ENCODE results near the gene EFS. TPM values are rescaled to one million over a fixed set of nuclear protein-coding genes. Genes with fewer than 3 reads are reported as not detected.
"Not testable (repeated sequence)": the region's sequence is repeated elsewhere in the genome, so short reads cannot be mapped to it uniquely, and the experiment has no call there.

Gene EFS
- total RNA-seq, 2 experiments from 2014 or later: not detected

DNA sequence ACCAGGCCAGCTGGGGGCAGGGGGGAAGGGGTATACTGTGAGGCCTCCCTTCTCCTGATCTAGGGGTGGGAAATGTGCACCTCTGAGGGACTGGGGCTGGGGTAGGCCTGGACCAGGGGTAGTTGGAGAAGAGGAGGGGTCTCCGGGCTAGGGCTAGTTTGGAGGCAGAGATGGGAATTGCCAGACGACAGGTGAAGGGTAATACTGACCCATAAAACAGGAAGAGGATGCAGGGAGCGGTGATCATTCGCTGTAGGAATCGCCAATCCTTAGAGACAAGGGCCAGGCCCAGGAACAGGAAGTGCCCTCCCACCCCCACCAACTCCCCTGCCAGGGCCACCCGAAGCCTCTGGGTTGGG is 16.7 kb downstream of the EFS start:
- intact Hi-C loops (cut with micrococcal nuclease): no loop called here
- Mint-ChIP-seq H3K9me3 (no peaks in the 10 kb centered on the region), H3K27ac (no peak overlapping the region), H3K4me1 (ENCODE audit: low read depth) (peaks cover 6% of the 10 kb centered on the region), H3K27me3 (ENCODE audit: low read depth) (peaks cover under 1% of the 10 kb centered on the region), H3K36me3 (ENCODE audit: low read depth) (no peaks in the 10 kb centered on the region), H3K4me3 (no peak overlapping the region)
- no peak for DNase-seq
- CTCF ChIA-PET: interaction anchor here (1.1 kb wide), 1 partner anchor 18 kb away, joined by 3 read pairs; no protein-coding TSS in a partner anchor

DNA sequence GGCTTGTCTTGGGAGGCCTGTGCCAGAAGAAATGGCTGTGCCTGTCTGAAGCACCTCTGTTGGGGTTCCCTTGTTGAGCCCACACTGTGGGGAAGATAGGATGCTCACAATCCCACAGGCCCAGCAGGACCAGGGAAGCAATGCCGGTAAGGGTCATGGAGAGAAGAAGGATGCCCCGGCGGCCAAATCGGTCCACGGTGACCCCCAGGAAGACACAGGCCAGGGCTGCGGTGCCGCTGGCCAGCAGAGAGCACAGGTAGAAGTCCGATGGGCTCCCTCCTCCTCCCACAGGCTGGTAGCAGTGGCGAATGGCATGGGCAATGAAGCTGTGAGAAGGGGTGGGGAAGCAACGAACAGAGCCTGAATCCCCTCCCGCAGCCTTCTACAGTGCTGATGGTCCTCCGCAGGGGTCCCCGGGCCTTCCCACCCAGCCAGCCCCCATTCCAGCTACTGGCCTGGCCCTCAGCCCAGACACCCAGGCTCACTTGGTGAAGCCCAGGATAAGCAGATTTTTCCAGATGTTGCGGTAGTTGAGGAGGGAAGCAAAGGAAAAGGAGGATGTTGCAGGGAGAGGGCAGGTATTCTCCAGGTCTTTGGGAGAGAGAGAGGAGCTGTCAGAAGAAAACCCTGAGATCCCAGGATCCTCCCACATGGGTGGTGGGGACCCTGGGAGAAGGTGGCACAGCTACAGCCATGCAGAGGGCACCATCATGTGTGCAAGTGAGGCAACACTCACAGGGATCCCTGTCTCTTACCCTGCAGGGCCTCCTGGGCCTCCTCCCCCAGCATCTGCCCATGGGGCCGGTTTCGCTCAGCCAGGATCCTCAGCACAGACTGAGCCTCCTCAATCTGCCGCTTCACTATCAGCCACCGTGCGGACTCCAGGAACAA is 17.3 kb downstream of the EFS start:
- Mint-ChIP-seq H3K36me3 (ENCODE audit: low read depth) (no peaks in the 10 kb centered on the region), H3K27me3 (ENCODE audit: low read depth) (no peaks in the 10 kb centered on the region), H3K27ac (no peak overlapping the region), H3K4me3 (no peak overlapping the region), H3K4me1 (ENCODE audit: low read depth) (peaks cover 3% of the 10 kb centered on the region), H3K9me3 (no peaks in the 10 kb centered on the region)
- DNase-seq: no peak
- CTCF ChIA-PET: interaction anchor here (0.9 to 1.1 kb wide), 2 partner anchors 18 to 32 kb away, joined by 3 read pairs; no protein-coding TSS in a partner anchor
- intact Hi-C loops (cut with micrococcal nuclease): no loop called here

DNA sequence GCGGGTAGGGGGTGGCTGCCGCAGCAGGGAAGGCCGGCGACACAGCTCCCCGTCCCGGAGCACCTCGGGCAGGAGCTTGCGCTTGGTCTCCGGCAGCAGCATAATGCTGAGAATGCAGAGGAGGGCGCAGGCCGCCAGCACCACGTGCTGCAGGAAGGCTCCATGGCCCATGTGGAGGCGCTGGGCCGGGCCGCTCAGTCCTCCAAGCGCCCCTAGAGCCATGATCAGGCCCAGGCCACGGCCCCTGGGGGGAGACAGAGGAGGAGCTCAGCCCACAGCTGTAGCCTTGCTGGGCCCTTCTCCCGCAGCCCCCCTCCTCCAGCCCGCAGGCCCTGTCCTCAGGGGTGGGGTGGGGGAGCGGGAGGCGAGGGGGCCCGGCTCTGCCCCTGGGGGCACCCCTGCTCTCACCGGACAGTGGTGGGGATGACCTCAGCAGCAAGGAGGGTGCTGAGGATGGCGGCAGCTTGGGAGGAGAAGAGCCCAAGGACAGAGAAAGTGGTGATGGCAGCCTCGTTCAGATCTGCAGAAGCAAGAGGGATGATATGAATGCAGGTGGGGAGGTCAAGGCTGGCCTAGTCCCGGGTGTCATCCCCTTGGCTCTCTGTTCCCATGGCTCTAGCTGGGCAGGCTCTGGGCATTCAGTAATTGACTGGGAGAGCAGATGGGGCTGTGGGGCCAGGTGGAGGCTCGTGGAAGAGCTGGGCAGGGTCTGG is 18.1 kb downstream of the EFS start:
- DNase-seq: no peak
- Mint-ChIP-seq H3K36me3 (ENCODE audit: low read depth) (no peaks in the 10 kb centered on the region), H3K4me1 (ENCODE audit: low read depth) (peaks cover 3% of the 10 kb centered on the region), H3K9me3 (no peaks in the 10 kb centered on the region), H3K27ac (no peak overlapping the region), H3K27me3 (ENCODE audit: low read depth) (no peaks in the 10 kb centered on the region), H3K4me3 (no peak overlapping the region)
- intact Hi-C loops (cut with micrococcal nuclease): no loop called here
- CTCF ChIA-PET: interaction anchor here (0.9 kb wide), 1 partner anchor 33 kb away, joined by 3 read pairs; no protein-coding TSS in a partner anchor

DNA sequence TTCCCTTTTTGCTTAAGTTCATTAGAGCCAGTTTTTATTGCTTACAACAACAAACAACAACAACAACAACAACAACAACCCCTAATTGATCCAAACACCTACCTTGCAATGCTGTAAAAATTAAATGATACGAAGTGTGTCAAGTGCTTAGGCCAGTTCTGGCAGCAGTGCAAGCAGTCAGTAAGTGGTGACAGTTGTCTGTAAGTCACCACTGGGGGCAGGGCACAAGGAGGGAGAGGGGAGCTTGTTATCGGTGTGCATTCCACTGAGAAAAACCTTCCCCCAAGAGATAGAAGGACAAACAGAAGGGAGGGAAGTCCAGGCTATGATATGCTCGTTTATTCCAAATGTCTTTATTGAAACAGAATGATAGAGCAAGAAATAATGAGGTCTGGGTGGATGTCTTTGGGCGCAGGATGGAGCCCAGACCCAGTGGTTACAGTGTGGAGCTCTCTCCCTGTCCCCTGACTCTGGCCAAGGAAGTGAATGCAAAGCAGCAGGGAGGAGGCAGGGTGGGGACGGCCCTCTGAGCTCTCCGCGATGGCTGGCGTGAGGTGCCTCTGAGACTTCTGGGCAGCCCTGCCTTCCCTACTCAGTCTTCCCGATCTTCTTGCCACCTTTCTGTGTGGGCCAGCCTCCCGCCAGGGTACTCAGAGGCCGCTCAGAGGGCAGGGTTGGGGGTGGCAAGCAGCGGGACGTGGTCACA is 18.8 kb downstream of the EFS start:
- no peaks in the 10 kb centered on the region for H3K9me3 Mint-ChIP-seq
- H3K4me1 Mint-ChIP-seq (ENCODE audit: low read depth): peaks cover under 1% of the 10 kb centered on the region
- H3K4me3 Mint-ChIP-seq: no peak overlapping the region
- H3K27ac Mint-ChIP-seq: no peak overlapping the region
- H3K27me3 Mint-ChIP-seq (ENCODE audit: low read depth): no peaks in the 10 kb centered on the region
- DNase-seq: no peak
- intact Hi-C loops (cut with micrococcal nuclease): no loop called here
- no peaks in the 10 kb centered on the region for H3K36me3 Mint-ChIP-seq (ENCODE audit: low read depth)
- CTCF ChIA-PET: interaction anchor here (1.0 to 1.3 kb wide), 4 partner anchors 15 to 36 kb away, joined by 3 to 9 read pairs (median 4); no protein-coding TSS in a partner anchor

DNA sequence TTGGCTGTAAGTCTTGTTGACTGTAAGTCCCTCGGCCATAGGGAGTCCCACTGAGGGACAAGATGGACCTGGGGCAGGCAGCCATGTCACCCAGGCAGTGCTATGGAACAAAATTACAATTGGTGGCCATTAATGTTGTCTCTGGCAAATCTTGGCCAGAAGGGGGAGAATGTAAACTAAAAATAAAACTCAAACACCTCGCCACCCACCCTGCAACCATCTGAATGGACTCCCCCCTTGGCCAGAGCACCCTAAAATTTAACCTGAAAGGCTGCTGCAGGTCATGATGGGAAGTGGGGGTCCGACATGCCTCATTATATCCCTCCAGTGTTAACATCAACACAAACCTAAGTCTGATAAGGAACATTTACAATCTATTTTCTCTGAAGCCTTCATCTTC is 20.5 kb downstream of the EFS start:
- intact Hi-C loops (cut with micrococcal nuclease): no loop called here
- H3K4me3 Mint-ChIP-seq: no peak overlapping the region
- CTCF ChIA-PET: no interaction called here

DNA sequence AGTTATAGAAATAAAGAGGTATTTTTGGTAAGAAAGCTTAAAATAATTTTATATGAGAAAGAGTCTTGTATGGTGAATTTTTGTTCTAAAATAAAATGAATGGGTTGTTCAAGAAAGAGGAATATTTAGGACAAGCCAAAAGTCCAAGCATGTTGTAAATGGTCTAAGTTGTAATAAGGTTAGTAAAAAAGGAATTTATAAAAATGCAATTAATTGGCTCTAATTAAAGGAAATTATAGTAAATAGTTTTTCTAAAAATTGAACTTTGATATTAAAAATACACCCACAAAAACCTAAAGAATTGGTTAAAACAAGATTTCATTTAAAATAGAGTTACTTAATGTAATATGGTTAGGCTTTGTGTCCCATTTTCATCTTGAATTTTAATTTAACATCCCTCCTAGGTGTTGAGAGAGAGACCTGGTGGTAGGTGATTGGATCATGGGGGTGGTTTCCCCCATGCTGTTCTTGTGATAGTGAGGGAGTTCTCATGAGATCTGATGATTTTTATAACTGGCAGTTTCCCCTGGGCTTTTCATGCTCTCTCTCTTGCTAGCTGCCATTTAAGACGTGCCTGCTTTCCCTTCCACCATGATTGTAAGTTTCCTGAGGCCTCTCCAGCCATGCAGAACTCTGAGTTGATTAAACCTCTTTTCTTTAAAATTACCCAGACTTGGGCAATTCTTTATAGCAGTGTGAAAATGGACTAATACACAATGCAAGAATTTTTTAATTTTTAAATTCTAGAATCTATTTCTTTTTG is 25.3 kb downstream of the EFS start:
- DNase-seq: no peak
- H3K36me3 Mint-ChIP-seq (ENCODE audit: low read depth): peaks cover 1% of the 10 kb centered on the region
- no peak overlapping the region for H3K4me3 Mint-ChIP-seq
- CTCF ChIA-PET: interaction anchor here (0.9 kb wide), 1 partner anchor 41 kb away, joined by 3 read pairs; no protein-coding TSS in a partner anchor
- H3K9me3 Mint-ChIP-seq: no peaks in the 10 kb centered on the region
- peaks cover 5% of the 10 kb centered on the region for H3K27me3 Mint-ChIP-seq (ENCODE audit: low read depth)
- no peak overlapping the region for H3K27ac Mint-ChIP-seq
- intact Hi-C loops (cut with micrococcal nuclease): no loop called here
- no peaks in the 10 kb centered on the region for H3K4me1 Mint-ChIP-seq (ENCODE audit: low read depth)

More for the DNA sequence above, 20.5 kb downstream of the EFS start:
- no peak overlapping the region for H3K27ac Mint-ChIP-seq
- H3K36me3 Mint-ChIP-seq (ENCODE audit: low read depth): peaks cover 1% of the 10 kb centered on the region
- peaks cover 2% of the 10 kb centered on the region for H3K27me3 Mint-ChIP-seq (ENCODE audit: low read depth)
- no peaks in the 10 kb centered on the region for H3K9me3 Mint-ChIP-seq
- no peak for DNase-seq
- H3K4me1 Mint-ChIP-seq (ENCODE audit: low read depth): no peaks in the 10 kb centered on the region

DNA sequence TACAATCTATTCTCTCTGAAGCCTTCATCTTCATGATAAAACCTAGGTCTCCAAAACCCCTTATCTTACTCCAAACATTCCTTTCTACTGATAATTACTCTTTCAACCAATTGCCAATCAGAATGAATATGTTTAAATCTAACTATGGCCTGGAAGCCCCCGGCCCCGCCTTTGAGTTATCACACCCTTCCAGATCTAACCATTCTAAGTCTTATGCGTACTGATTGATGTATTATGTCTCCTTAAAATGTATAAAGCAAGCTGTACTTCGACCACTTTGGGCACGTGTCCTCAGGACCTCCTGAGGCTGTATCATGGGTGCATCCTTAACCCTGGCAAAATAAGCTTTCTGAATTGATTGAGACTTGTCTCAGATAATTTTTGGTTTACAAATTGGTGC is 29.3 kb downstream of the EFS start:
- no peak overlapping the region for H3K4me3 Mint-ChIP-seq
- peaks cover 6% of the 10 kb centered on the region for H3K27me3 Mint-ChIP-seq (ENCODE audit: low read depth)
- DNase-seq: no peak
- no peak overlapping the region for H3K27ac Mint-ChIP-seq
- intact Hi-C loops (cut with micrococcal nuclease): no loop called here
- H3K9me3 Mint-ChIP-seq: no peaks in the 10 kb centered on the region
- H3K4me1 Mint-ChIP-seq (ENCODE audit: low read depth): no peaks in the 10 kb centered on the region
- peaks cover 1% of the 10 kb centered on the region for H3K36me3 Mint-ChIP-seq (ENCODE audit: low read depth)
- CTCF ChIA-PET: interaction anchor here (1.8 kb wide), 1 partner anchor 9 kb away, joined by 5 read pairs; no protein-coding TSS in a partner anchor

DNA sequence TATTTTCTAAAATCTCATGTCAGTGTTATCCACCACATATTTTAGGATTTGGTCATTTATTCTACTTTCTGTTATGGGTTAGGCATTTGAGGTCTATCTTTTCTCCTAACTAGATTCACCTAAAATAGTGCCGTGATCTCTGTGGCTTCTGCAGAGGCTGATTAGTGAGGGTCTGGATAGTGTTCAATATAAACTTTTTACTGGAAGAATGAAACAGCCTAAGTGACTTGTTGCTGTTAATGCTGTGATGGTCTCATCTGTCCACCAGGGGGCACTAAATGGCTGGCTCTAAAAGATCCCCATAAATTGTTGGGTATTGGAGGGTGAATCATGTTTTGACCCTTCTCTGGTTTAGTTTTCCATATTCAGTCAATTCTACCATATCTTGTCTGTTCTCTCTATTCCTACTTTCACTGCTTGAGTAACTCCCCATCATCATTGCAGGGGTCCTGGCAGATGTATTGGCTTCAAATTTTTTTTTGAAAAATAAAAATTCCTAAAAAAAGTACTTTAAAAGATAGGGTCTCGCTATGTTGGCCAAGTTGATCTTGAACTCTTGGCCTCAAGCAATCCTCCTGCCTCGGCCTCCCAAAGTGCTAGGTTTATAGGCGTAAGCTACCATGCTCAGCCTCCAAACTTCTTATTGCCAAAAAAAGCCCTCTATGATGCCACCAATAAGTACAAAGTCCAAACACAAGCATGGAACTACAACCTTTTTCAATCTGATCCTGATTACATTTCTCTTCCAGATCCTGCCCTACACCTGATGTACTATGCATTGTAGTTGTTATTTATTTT is 36.8 kb downstream of the EFS start:
- CTCF ChIA-PET: interaction anchor here (0.6 to 5.9 kb wide), 7 partner anchors 10 to 235 kb away, joined by 3 to 76 read pairs (median 5); partner anchors contain the start of genes CMTM5 and PPP1R3E
- Mint-ChIP-seq H3K27me3 (ENCODE audit: low read depth) (no peaks in the 10 kb centered on the region), H3K9me3 (no peaks in the 10 kb centered on the region), H3K27ac (no peak overlapping the region), H3K4me3 (no peak overlapping the region), H3K4me1 (ENCODE audit: low read depth) (peaks cover 6% of the 10 kb centered on the region), H3K36me3 (ENCODE audit: low read depth) (peaks cover 21% of the 10 kb centered on the region)
- DNase-seq: peak; percentile 85
- intact Hi-C loops (cut with micrococcal nuclease): loop anchor here (1.0 to 2.0 kb wide), 5 partner anchors 25 to 231 kb away; partner anchors contain the start of genes NGDN and SLC22A17

DNA sequence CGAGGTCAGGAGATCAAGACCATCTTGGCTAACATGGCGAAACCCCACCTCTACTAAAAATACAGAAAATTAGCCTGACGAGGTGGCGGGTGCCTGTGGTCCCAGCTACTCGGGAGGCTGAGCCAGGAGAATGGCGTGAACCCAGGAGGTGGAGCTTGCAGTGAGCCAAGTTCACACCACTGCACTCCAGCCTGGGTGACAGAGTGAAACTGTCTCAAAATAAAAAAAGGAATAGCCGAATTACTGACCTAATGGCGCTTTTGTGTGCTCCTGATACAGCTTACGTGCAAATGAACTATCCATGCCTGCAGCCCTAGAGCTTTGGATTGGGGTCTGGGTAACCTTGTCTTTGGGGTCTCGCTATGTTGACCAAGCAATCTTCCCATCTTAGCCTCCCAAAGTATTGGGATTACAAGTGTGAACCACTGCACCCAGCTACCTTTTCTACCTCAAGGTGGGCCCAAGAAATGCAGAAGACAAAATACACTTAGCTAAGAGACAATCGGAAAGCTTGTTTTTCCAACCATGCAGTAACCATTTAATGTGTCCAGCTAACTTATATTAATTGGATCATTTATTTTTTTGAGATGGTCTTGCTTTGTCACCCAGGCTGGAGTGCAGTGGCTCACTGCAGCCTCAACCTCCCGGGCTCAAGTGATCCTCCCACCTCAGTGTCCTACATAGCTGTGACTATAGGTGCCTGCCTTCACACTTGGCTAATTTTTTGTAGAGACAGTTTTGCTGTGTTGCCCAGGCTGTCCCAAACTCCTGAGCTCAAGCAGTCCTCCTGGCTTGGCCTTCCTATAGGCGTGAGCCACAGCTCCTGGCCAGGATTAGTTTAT is 38.3 kb downstream of the EFS start:
- CTCF ChIA-PET: interaction anchor here (0.6 to 5.9 kb wide), 27 partner anchors 8 to 250 kb away, joined by 3 to 76 read pairs (median 4); partner anchors contain the start of genes CMTM5 and PPP1R3E
- peaks cover 14% of the 10 kb centered on the region for H3K4me1 Mint-ChIP-seq (ENCODE audit: low read depth)
- H3K36me3 Mint-ChIP-seq (ENCODE audit: low read depth): peaks cover 35% of the 10 kb centered on the region
- H3K27ac Mint-ChIP-seq: no peak overlapping the region
- intact Hi-C loops (cut with micrococcal nuclease): no loop called here
- H3K9me3 Mint-ChIP-seq: no peaks in the 10 kb centered on the region
- H3K4me3 Mint-ChIP-seq: no peak overlapping the region
- DNase-seq: no peak
- H3K27me3 Mint-ChIP-seq (ENCODE audit: low read depth): no peaks in the 10 kb centered on the region

DNA sequence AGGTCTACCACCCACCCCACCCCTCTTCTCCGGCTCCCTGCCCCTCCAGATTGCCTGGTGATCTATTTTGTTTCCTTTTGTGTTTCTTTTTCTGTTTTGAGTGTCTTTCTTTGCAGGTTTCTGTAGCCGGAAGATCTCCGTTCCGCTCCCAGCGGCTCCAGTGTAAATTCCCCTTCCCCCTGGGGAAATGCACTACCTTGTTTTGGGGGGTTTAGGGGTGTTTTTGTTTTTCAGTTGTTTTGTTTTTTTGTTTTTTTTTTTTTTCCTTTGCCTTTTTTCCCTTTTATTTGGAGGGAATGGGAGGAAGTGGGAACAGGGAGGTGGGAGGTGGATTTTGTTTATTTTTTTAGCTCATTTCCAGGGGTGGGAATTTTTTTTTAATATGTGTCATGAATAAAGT is 39.2 kb downstream of the EFS start:
- DNase-seq; intact Hi-C loops (cut with micrococcal nuclease); H3K27ac Mint-ChIP-seq; H3K27me3 Mint-ChIP-seq (ENCODE audit: low read depth); H3K4me3 Mint-ChIP-seq; H3K9me3 Mint-ChIP-seq: not testable (repeated sequence)
- Mint-ChIP-seq H3K36me3 (ENCODE audit: low read depth) (peaks cover 35% of the 10 kb centered on the region), H3K4me1 (ENCODE audit: low read depth) (peaks cover 14% of the 10 kb centered on the region)
- CTCF ChIA-PET: interaction anchor here (0.7 to 5.9 kb wide), 10 partner anchors 10 to 237 kb away, joined by 3 to 76 read pairs (median 4); partner anchors contain the start of gene CMTM5

Measured in activated naive CD4-positive, alpha-beta T cell treated with anti-CD3 and anti-CD28 coated beads for 36 hours (primary cell).